CD4-positive, CD25-positive, alpha-beta regulatory T cell (primary cell): ENCODE results near the gene DPP7. TPM values are rescaled to one million over a fixed set of nuclear protein-coding genes. Genes with fewer than 3 reads are reported as not detected.
"Not testable (repeated sequence)": the region's sequence is repeated elsewhere in the genome, so short reads cannot be mapped to it uniquely, and the experiment has no call there.

Experiments
- ATAC-seq, 2 donors: fragments of 150-1000 bp; cut with Tn5 transposase; one replicate each; pipeline ENCODE4 v1.10.0; 2021; ENCODE audit warnings: low read depth in 2 of 2, moderate number of reproducible peaks in 2 of 2, moderate library complexity in 1 of 2
- DNase-seq, 3 donors: peaks; one replicate each; pipeline versions ENCODE4 v3.0.0 to v3.0.0-alpha.2; 2012 to 2022; ENCODE audit warnings: mixed read lengths in 1 of 3
- H3K27ac ChIP-seq: one replicate; pipeline ENCODE4 v1.7.0; 2013; ENCODE audit warnings: mild to moderate bottlenecking, low read length; ENCODE audit not compliant: insufficient read depth, poor library complexity, severe bottlenecking
- H3K27me3 ChIP-seq: one replicate; pipeline ENCODE4 v1.7.0; 2013; ENCODE audit warnings: low read length; ENCODE audit not compliant: control insufficient read depth, insufficient read depth
- H3K36me3 ChIP-seq: one replicate; pipeline ENCODE4 v1.7.0; 2013; ENCODE audit warnings: mild to moderate bottlenecking, low read length, moderate library complexity; ENCODE audit not compliant: control insufficient read depth, insufficient read depth
- H3K4me1 ChIP-seq: 2 replicates; pipeline ENCODE4 v1.7.0; 2013; ENCODE audit warnings: mild to moderate bottlenecking, low read length; ENCODE audit not compliant: insufficient read depth, control insufficient read depth, poor library complexity, severe bottlenecking
- H3K4me3 ChIP-seq: one replicate; pipeline ENCODE4 v1.7.0; 2013; ENCODE audit warnings: low read depth, mild to moderate bottlenecking, low read length, moderate library complexity
- H3K9me3 ChIP-seq, 2 experiments: 1 replicate in 1 of 2; 2 replicates in 1 of 2; pipeline ENCODE4 v1.7.0; 2013; ENCODE audit warnings: low read length in 2 of 2, mild to moderate bottlenecking in 1 of 2, moderate library complexity in 1 of 2; ENCODE audit not compliant: control insufficient read depth in 2 of 2
- H3K27ac Mint-ChIP-seq, 3 donors: one replicate each; pipeline ENCODE4 v1.8.0; 2020 to 2022; ENCODE audit warnings: mild to moderate bottlenecking in 3 of 3, mixed read lengths in 3 of 3, moderate library complexity in 2 of 3
- H3K27me3 Mint-ChIP-seq: one replicate; pipeline ENCODE4 v1.8.0; 2022; ENCODE audit warnings: mild to moderate bottlenecking, mixed read lengths
- H3K36me3 Mint-ChIP-seq: one replicate; pipeline ENCODE4 v1.8.0; 2020; ENCODE audit warnings: mixed read lengths
- H3K4me1 Mint-ChIP-seq, 4 donors: one replicate each; pipeline ENCODE4 v1.8.0; 2020 to 2022; ENCODE audit warnings: mixed read lengths in 4 of 4, mild to moderate bottlenecking in 1 of 4
- H3K4me3 Mint-ChIP-seq, 4 donors: one replicate each; pipeline ENCODE4 v1.8.0; 2020 to 2022; ENCODE audit warnings: mild to moderate bottlenecking in 4 of 4, mixed read lengths in 4 of 4, moderate library complexity in 3 of 4
- H3K9me3 Mint-ChIP-seq, 7 donors: one replicate each; pipeline ENCODE4 v1.8.0; 2020 to 2022; ENCODE audit warnings: mixed read lengths in 7 of 7, mild to moderate bottlenecking in 3 of 7, moderate library complexity in 2 of 7
- polyA plus RNA-seq, 4 donors: library from polyadenylated mRNA; unstranded; fragments of 300-500 nt; fragmentation: Illumina TruSeq; gene quantifications; one replicate each; pipeline ENCODE4 v1.2.3, GENCODE V29; 2021
- total RNA-seq: library from RNA; stranded (reverse); gene quantifications from one replicate; pipeline ENCODE4 v1.2.3, GENCODE V29; 2022

DPP7 gene
- total and polyA plus RNA-seq, 5 donors from 2014 or later, result 119 to 343 (median 156) TPM

GRCh38 chr9:137139468-137140150 is 25.1 kb upstream of the DPP7 start:
- H3K27ac ChIP-seq, result no peak overlapping the region
- Mint-ChIP-seq H3K4me1 (peaks cover 0 to 6% (median 2%) of the 10 kb centered on the region in 4 donors), H3K27me3 (peaks cover 75% of the 10 kb centered on the region), H3K27ac (no peak overlapping the region), H3K4me3 (no peak overlapping the region), H3K9me3 (peaks cover 0 to 3% (median 0%) of the 10 kb centered on the region in 7 donors), H3K36me3 (no peaks in the 10 kb centered on the region)
- no peaks in the 10 kb centered on the region for H3K36me3 ChIP-seq
- H3K9me3 ChIP-seq, result no peaks in the 10 kb centered on the region
- no peak for ATAC-seq
- peaks cover 16% of the 10 kb centered on the region for H3K27me3 ChIP-seq
- no peaks in the 10 kb centered on the region for H3K4me1 ChIP-seq
- no peak overlapping the region for H3K4me3 ChIP-seq
- no peak for DNase-seq

DNA sequence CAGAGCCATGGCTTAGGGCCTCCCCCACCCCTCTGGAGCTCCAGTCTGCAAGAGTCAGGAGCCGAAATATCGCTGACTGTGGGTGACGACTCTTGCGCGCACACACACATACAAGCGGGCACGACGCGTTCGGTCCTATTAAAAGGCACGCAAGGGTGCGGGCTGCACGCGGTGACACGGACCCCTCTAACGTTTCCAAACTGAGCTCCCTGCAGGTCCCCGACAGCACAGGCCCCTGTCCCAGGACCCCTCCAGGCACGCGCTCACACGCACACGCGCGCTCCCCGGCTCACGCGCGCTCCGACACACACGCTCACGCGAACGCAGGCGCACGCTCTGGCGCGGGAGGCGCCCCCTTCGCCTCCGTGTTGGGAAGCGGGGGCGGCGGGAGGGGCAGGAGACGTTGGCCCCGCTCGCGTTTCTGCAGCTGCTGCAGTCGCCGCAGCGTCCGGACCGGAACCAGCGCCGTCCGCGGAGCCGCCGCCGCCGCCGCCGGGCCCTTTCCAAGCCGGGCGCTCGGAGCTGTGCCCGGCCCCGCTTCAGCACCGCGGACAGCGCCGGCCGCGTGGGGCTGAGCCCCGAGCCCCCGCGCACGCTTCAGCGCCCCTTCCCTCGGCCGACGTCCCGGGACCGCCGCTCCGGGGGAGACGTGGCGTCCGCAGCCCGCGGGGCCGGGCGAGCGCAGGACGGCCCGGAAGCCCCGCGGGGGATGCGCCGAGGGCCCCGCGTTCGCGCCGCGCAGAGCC is 24.4 kb upstream of the DPP7 start, which contains the start of gene GRIN1:
TSS of gene GRIN1 (plus strand) at position 433 of the 746 bp plus-strand sequence. CDS start 333 bp downstream, outside the sequence.
- H3K9me3 ChIP-seq, result no peaks in the 10 kb centered on the region
- H3K36me3 ChIP-seq, result no peaks in the 10 kb centered on the region
- DNase-seq (peak in 1 of 3 donors; percentile 40), ATAC-seq (peak in 1 of 2 donors; percentile 57)
- H3K4me1 ChIP-seq, result no peaks in the 10 kb centered on the region
- no peaks in the 10 kb centered on the region for H3K36me3 Mint-ChIP-seq
- no peak within 1 kb of the TSS for H3K27ac Mint-ChIP-seq
- H3K4me3 Mint-ChIP-seq, result peak within 1 kb of the TSS in 1 of 4 donors; percentile 41
- H3K27me3 Mint-ChIP-seq, result peaks cover 79% of the 10 kb centered on the region
- H3K4me3 ChIP-seq, result no peak within 1 kb of the TSS
- peaks cover 0 to 3% (median 0%) of the 10 kb centered on the region in 7 donors for H3K9me3 Mint-ChIP-seq
- H3K27ac ChIP-seq, result no peak within 1 kb of the TSS
- peaks cover 16% of the 10 kb centered on the region for H3K27me3 ChIP-seq
- peaks cover 0 to 6% (median 2%) of the 10 kb centered on the region in 4 donors for H3K4me1 Mint-ChIP-seq

- H3K9me3 ChIP-seq, result no peaks in the 10 kb centered on the region
- H3K27me3 ChIP-seq, result peaks cover 16% of the 10 kb centered on the region
- no peaks in the 10 kb centered on the region for H3K36me3 Mint-ChIP-seq
- H3K4me1 ChIP-seq, result no peaks in the 10 kb centered on the region
- DNase-seq, result no peak
- H3K4me3 ChIP-seq, result no peak overlapping the region
- H3K36me3 ChIP-seq, result no peaks in the 10 kb centered on the region
- no peak for ATAC-seq
- peaks cover 0 to 3% (median 0%) of the 10 kb centered on the region in 7 donors for H3K9me3 Mint-ChIP-seq
- H3K27ac ChIP-seq, result no peak overlapping the region
- peaks cover 0 to 6% (median 2%) of the 10 kb centered on the region in 4 donors for H3K4me1 Mint-ChIP-seq
- peak overlapping the region in 1 of 4 donors; percentile 41 for H3K4me3 Mint-ChIP-seq
- peaks cover 80% of the 10 kb centered on the region for H3K27me3 Mint-ChIP-seq
- H3K27ac Mint-ChIP-seq, result no peak overlapping the region
Observed at GRCh38 chr9:137138058-137138721, 23.7 kb upstream of the DPP7 start.

DNA sequence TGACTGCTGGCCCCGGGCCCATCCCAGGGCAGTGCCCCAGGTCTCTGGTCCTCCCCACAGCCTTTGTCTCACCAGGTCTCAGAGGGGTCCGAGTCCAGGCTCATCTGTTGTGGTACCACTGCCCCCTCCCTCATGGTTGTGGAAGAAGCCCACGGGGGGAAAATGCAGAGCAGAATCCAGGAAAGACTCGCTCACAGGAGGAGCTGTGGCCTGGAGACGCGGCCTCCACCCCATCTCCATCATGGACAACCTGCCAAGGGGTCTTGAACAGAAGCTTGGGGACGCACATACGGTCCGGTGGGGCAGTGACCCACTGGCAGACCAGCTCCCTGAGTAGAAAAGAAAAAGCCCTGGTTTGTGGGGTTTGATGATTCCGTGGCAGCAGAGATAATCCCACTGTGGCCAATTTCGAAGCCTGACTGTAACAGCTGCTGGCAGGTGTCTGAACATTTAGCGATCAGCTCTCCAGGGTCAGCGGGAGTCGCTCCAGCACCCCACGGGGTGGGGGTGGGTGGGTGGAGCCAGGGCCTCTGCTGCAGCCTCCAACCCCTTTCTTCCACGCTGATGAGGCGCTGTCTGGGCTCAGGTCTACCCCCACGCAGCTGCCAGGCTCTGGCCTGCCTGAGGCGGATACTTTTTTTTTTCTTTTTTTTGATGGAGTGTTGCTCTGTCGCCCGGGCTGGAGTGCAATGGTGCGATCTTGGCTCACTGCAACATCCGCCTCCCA is 22.5 kb upstream of the DPP7 start:
- Histone ChIP-seq H3K27me3 (peaks cover 14% of the 10 kb centered on the region), H3K9me3 (no peaks in the 10 kb centered on the region), H3K4me3 (no peak overlapping the region), H3K4me1 (no peaks in the 10 kb centered on the region), H3K27ac (no peak overlapping the region), H3K36me3 (no peaks in the 10 kb centered on the region)
- H3K4me3 Mint-ChIP-seq, result no peak overlapping the region
- H3K27ac Mint-ChIP-seq, result no peak overlapping the region
- H3K27me3 Mint-ChIP-seq, result peaks cover 81% of the 10 kb centered on the region
- peaks cover 0 to 3% (median 0%) of the 10 kb centered on the region in 7 donors for H3K9me3 Mint-ChIP-seq
- no peaks in the 10 kb centered on the region for H3K36me3 Mint-ChIP-seq
- ATAC-seq (no peak), DNase-seq (no peak)
- peaks cover 0 to 6% (median 2%) of the 10 kb centered on the region in 4 donors for H3K4me1 Mint-ChIP-seq

- no peak overlapping the region for H3K4me3 ChIP-seq
- Mint-ChIP-seq H3K36me3 (no peaks in the 10 kb centered on the region), H3K4me3 (no peak overlapping the region), H3K4me1 (peaks cover 0 to 6% (median 2%) of the 10 kb centered on the region in 4 donors), H3K9me3 (peaks cover 0 to 3% (median 0%) of the 10 kb centered on the region in 7 donors), H3K27ac (no peak overlapping the region), H3K27me3 (peaks cover 74% of the 10 kb centered on the region)
- H3K36me3 ChIP-seq, result no peaks in the 10 kb centered on the region
- peaks cover 10% of the 10 kb centered on the region for H3K27me3 ChIP-seq
- H3K9me3 ChIP-seq, result no peaks in the 10 kb centered on the region
- H3K27ac ChIP-seq, result no peak overlapping the region
- no peak for DNase-seq
- no peaks in the 10 kb centered on the region for H3K4me1 ChIP-seq
- no peak for ATAC-seq
Observed at GRCh38 chr9:137136261-137136880, 21.8 kb upstream of the DPP7 start.

GRCh38 chr9:137135154-137135553 is 20.6 kb upstream of the DPP7 start:
- not testable (repeated sequence) for H3K36me3 Mint-ChIP-seq, ATAC-seq
- H3K27me3 Mint-ChIP-seq, result peaks cover 63% of the 10 kb centered on the region

DNA sequence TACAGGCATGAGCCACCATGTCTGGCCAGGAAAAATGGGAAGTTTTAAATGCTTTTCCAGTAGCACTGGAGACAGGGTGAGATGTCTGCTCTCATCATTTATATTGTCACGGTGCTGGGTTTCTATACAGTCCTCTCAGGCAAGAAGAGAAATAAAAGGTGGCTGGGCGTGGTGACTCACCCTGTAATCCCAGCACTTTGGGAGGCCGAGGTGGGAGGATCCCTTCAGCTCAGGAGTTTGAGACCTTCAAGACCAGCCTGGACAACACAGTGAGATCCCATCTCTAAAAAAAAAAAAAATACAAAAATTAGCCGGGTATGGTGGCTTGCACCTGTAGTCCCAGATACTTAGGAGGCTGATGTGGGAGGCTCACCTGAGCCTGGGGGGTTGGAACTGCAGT is 19.7 kb upstream of the DPP7 start:
- Histone ChIP-seq H3K36me3 (no peaks in the 10 kb centered on the region), H3K4me3 (no peak overlapping the region), H3K27me3 (peaks cover 7% of the 10 kb centered on the region), H3K9me3 (no peaks in the 10 kb centered on the region), H3K4me1 (peaks cover 3% of the 10 kb centered on the region), H3K27ac (no peak overlapping the region)
- ATAC-seq, result no peak
- Mint-ChIP-seq H3K4me1 (peaks cover 0 to 12% (median 0%) of the 10 kb centered on the region in 4 donors), H3K36me3 (no peaks in the 10 kb centered on the region), H3K9me3 (peaks cover 0 to 2% (median 0%) of the 10 kb centered on the region in 7 donors), H3K27me3 (peaks cover 56% of the 10 kb centered on the region), H3K4me3 (peak overlapping the region in 1 of 4 donors; percentile 43), H3K27ac (no peak overlapping the region)
- DNase-seq, result no peak

More at GRCh38 chr9:137135154-137135553, 20.6 kb upstream of the DPP7 start:
- H3K4me3 Mint-ChIP-seq, result peak overlapping the region in 1 of 4 donors; percentile 58
- H3K36me3 ChIP-seq, H3K27ac Mint-ChIP-seq, H3K9me3 Mint-ChIP-seq, H3K27ac ChIP-seq, H3K9me3 ChIP-seq, DNase-seq, H3K4me1 ChIP-seq, H3K4me3 ChIP-seq, H3K27me3 ChIP-seq, H3K4me1 Mint-ChIP-seq: not testable (repeated sequence)
